Measurements from ENCODE around the gene VEPH1.

The VEPH1 gene

DNA sequence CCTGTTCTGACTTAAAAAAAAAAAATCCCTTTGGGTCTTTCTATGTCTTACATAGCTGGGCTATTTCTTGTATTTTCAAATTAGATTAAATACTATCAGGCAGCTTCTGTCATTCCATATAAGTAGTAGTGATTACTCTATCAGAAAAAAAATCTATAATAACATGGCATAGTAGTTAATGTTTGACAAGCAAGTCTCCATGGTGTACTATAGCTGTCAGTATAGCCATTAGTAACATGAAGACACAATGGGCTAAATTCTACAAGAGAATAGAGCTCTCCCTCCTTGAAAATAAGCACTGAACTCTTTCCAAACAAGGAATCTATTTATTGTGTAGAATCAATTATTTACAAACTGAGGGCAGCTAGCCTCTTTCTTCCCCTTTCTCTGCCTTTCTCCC is 19.4 kb upstream of the VEPH1 start:
- no peak for DNase-seq

DNA sequence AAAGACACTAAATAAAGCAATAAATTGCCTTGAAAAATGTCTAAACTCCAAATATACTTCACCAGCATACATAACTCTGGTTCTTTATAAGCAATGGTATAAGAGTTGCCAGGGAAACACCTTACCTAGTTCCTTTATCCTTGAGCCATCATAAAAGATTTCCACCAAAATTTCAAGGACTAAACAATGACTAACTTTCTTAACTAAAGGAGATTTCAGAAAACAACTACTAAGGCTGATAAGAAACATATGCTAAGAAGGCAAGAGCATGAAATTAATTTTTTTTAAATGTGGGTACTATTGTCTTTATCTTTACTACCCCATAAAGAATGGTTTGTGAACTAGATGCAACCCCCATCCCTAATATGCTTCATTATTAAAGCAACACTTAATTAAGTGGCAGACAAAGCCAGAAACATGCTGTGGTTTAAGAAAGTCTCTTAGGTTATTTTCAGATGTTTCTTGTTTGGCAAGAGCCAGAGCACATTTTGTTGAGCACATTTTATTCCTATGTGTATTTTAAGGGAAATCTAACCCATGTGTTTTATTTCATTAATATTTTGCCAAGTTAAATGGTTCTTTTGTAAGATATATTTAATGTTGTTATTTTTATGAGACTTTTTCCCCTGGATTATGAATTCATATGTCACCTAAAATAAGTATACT is 17.4 kb upstream of the VEPH1 start:
- no peak for DNase-seq

- DNase-seq = no peak
Observed at GRCh38 chr3:157518881-157519280, 15.7 kb upstream of the VEPH1 start.

DNA sequence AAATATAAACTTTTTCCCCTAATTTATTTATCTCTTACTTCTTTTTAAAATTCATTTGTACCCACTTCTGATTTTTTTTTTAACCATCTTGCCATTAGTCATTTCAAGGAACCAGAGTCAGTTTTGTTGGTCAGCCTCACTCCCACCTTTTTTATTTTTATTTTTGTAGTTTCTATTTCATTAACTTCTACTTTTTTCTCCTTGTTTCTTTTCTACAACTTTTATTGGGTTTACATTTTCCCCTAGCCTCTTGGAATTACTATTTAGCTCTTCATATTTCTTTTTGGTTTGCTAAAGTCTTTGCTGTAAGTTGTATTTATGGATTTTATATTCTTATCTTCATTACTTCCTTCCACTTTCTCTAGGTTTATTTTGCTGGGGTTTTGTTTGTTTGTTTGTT is 13.7 kb upstream of the VEPH1 start:
- DNase-seq = no peak

DNA sequence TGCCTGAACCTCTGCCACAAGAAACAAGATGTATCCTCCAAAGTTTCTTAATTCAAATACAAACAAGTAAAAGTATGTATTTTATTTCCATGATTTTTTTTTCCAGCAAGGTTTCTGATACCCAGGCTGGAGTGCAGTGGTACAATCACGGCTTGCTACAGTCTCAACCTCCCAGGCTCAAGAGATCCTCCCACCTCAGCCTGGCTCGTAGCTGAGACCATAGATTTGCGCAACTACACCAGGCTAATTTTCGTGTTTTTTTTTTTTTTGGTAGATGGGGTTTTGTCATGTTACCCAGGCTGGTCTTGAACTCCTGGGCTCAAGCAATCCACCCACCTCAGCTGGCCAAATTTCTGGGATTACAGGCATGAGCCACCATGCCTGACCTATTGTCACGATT is 12.2 kb upstream of the VEPH1 start:
- no peak for DNase-seq

DNA sequence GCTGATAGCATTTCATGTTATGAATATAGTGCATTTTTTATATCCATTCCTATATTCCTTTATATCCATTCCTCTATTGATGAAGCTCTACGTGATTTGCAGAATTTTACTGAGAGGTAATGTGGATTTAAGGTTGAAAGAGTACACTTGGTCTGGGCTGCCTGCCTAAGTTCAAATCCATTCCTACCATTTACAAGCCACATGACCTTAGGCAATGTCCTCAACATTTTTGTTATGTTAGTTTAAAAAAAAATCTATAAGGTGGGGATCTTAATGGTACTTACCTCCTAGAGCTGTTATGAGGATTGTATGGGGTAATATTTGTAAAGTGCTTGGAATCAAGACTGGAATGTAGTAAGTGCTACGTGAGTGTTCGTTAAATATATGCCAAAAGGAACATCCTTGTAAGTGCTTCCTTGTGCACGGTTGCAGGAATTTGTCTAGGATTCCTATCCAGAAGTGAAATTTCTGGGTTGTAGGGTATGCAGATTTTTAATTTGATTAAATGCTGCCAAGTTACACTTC is 11.2 kb upstream of the VEPH1 start:
- DNase-seq = no peak

DNA sequence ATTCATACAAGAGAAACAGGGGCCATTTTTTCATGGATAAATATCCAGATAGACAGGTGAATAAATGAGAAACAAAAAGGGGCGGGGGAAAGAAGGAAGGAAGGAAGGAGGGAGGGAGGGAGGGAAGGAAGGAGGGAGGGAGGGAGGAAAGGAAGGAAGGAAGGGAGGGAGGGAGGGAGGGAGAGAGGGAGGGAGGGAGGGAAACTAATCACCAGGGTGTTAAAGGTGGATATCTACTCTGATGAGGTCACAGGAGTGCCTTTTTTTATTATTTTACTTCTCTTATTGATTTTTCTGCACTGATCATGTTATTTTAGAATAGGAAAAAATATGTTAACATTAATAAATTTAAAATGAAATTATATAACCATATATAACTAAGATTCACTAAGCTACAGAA is 10.4 kb upstream of the VEPH1 start:
- DNase-seq = no peak

DNA sequence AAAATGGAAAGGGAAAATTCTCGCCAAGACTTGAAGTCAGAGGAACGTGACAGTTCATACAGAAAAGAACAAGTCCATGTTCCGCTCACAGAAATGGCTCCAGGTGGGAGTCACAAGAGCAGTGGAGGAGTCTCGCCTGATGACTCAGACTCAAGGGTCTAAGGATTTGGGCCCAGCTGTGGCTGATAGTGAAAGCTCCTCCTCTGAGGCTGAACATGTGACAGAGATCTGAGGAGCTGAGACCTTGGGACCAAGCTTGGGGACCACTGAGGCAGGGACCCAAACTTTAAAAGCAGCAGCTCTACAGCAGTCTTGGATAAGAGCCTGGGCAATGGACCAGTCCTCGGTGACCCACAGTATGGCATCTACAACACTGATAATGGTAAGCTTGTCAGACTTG is 9.3 kb upstream of the VEPH1 start:
- no peak for DNase-seq

DNA sequence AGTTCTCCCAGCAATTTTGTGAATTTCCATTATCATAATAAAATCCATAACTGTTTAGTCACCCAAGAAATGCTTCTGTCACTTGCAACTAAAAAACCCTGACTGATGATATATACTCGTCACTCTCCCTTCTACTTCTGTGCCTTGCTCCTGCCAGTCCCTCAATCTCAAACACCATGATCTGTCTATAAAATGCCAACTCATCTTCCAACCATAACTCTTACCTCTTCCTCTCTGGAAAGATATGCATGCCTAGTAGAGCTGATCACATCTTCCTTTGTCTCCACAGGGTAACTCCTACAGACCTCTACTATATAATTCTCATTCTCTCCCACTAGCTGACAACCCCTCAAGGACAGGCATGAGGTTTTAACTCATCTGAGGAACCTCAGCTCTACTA is 5.2 kb upstream of the VEPH1 start:
- no peak for DNase-seq

GRCh38 chr3:157501863-157502262 is 1.4 kb downstream of the VEPH1 start:
- no peak for DNase-seq

GRCh38 chr3:157500232-157500631 is 3.0 kb downstream of the VEPH1 start:
- DNase-seq = no peak

- no peak for DNase-seq
Observed at GRCh38 chr3:157499342-157499963, 3.8 kb downstream of the VEPH1 start.

GRCh38 chr3:157498371-157498770 is 4.8 kb downstream of the VEPH1 start:
- DNase-seq = no peak

DNA sequence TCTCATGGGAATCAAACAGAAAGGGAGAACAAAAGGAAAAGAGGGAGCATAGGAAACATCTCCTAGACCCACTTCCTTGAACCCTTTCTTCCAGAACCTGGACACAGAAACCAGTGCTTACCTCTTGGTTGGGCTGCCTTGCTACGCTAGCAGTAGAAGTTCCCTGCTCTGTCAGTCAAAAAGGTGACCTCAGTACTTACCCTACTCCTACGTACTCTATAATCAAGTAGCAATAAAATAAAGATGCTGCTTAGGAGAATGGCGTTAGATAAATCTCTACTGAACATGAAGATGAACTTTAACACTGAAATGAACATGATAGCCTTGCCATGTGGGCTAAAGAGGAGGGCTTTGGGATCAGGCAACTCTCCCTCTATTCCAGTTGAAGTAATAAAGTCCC is 7.4 kb downstream of the VEPH1 start:
- DNase-seq = no peak

GRCh38 chr3:157494581-157495281 is 8.5 kb downstream of the VEPH1 start:
- DNase-seq = no peak

- peak in 1 of 2 donors; percentile 6 for DNase-seq
Observed at GRCh38 chr3:157493627-157494550, 9.3 kb downstream of the VEPH1 start.

- no peak for DNase-seq
Observed at GRCh38 chr3:157491136-157491535, 12.1 kb downstream of the VEPH1 start.

- no peak for DNase-seq
Observed at GRCh38 chr3:157488144-157488543, 15.1 kb downstream of the VEPH1 start.

- DNase-seq = no peak
Observed at GRCh38 chr3:157487339-157487738, 15.9 kb downstream of the VEPH1 start.

DNA sequence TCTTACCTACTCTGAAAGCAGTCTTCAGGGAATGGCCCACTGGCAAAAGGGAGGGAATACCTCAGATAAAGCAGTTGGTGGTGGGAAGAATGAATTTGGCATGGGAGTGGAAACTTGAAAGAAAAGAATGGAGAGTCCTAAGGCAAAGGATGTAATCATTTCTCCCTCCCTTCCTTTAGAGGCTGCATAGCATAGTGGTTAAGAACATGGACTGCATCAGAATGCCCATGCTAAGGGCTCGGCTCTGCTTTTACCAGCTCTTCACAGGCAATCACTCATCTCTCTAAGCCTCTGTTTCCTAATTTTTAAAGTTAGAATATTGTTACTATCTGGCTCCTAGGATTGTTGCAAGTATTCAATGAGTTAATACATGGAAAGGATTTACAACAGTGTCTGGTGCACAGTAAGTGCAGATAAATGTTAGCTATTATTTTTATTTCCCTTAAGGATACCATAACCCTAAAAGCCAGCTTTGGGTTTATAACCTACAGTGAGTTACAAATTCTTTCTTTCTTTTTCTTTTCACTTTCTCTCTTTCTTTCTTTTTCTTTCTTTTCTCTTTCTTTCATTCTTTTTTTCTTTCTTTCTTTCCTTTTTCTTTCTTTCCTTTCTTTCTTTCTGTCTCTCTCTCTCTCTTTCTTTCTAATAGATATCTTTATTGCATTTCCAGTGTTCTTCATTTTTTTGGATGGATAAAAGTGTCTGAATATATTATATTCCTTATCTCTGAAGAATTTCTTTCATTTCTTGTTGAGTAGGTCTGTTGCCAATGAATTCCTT is 23.6 kb downstream of the VEPH1 start:
- DNase-seq = no peak

- no peak for DNase-seq
Observed at GRCh38 chr3:157477441-157477840, 25.8 kb downstream of the VEPH1 start.

- DNase-seq = no peak
Observed at GRCh38 chr3:157475921-157476414, 27.2 kb downstream of the VEPH1 start.
